ENCODE measurements around the gene SMURF2.

DNA sequence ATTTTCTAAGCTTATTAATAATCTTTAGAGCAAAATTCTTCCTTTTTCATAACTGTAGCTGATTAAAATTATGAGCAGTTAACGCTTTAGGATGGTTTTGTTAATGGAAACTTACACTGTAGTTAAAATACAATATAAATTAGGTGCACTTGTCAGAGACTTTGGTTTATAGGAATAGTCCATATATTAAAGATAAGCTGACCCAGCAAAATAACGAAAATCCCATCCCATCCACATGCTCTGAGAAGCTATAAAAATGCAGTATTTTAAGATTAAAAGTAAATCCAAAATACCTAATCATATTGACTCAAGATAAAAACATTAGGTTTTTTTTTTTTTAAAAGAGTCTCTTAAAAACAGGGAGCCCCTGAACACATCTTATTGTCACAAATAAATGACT is 117.4 kb downstream of the SMURF2 start:
- TF ChIP-seq, protein P1, sequence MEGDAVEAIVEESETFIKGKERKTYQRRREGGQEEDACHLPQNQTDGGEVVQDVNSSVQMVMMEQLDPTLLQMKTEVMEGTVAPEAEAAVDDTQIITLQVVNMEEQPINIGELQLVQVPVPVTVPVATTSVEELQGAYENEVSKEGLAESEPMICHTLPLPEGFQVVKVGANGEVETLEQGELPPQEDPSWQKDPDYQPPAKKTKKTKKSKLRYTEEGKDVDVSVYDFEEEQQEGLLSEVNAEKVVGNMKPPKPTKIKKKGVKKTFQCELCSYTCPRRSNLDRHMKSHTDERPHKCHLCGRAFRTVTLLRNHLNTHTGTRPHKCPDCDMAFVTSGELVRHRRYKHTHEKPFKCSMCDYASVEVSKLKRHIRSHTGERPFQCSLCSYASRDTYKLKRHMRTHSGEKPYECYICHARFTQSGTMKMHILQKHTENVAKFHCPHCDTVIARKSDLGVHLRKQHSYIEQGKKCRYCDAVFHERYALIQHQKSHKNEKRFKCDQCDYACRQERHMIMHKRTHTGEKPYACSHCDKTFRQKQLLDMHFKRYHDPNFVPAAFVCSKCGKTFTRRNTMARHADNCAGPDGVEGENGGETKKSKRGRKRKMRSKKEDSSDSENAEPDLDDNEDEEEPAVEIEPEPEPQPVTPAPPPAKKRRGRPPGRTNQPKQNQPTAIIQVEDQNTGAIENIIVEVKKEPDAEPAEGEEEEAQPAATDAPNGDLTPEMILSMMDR (IDR thresholded peaks at IDR 0.05) = no peak
- no peak for TF ChIP-seq POLR2A (IDR thresholded peaks at IDR 0.05)
